Measurements from ENCODE around the gene GOLGA6D.
"Not testable (repeated sequence)": the region's sequence is repeated elsewhere in the genome, so short reads cannot be mapped to it uniquely, and the experiment has no call there.

GRCh38 chr15:75299311-75299688 lies 16.7 kb downstream of the GOLGA6D start:
- peak; percentile 48 for TF ChIP-seq CTCF (IDR thresholded peaks at IDR 0.05; ENCODE audit: borderline replicate concordance, extremely low read depth, low read length, poor library complexity, severe bottlenecking)
- TF ChIP-seq EZH2 (IDR thresholded peaks at IDR 0.05; ENCODE audit: borderline replicate concordance, low read depth, low read length, severe bottlenecking) = not testable (repeated sequence)

Data from DND-41 (cell line).